Measurements from ENCODE around the gene RSPH6A. TPM values are rescaled to one million over a fixed set of nuclear protein-coding genes. Genes with fewer than 3 reads are reported as not detected.

RSPH6A gene
- total RNA-seq, 2 experiments from 2014 or later, result 0.17 to 0.25 TPM

GRCh38 chr19:45767410-45767880, 47.7 kb downstream of the RSPH6A start:
- H3K4me1 Mint-ChIP-seq (ENCODE audit: low read depth), result peaks cover 24% of the 10 kb centered on the region
- Histone ChIP-seq H3K36me3 (ENCODE audit: insufficient read depth, low read length) (no peaks in the 10 kb centered on the region), H3K4me1 (ENCODE audit: insufficient read depth, low read length) (peaks cover 35% of the 10 kb centered on the region), H3K27me3 (ENCODE audit: control insufficient read depth in 1 of 2, insufficient read depth in 2 of 2, low read length in 2 of 2) (peaks cover 17 to 28% of the 10 kb centered on the region in 2 experiments), H3K27ac (ENCODE audit: low read depth in 1 of 2, low read length in 2 of 2) (no peak overlapping the region), H3K9me3 (ENCODE audit: control insufficient read depth in 1 of 2, insufficient read depth in 1 of 2, low read length in 2 of 2) (peaks cover 0 to 15% of the 10 kb centered on the region in 2 experiments), H3K4me3 (ENCODE audit: low read length) (no peak overlapping the region)
- no peaks in the 10 kb centered on the region for H3K9me3 Mint-ChIP-seq
- DNase-seq (peak in 1 of 14 experiments; percentile 34), ATAC-seq (ENCODE audit: poor library complexity) (no peak)
- H3K36me3 Mint-ChIP-seq (ENCODE audit: low read depth), result peaks cover 3% of the 10 kb centered on the region
- CTCF ChIA-PET, result interaction anchor here (0.8 to 3.6 kb wide), 2 partner anchors 13 to 49 kb away, joined by 3 to 59 read pairs; no protein-coding TSS in a partner anchor
- peak overlapping the region; percentile 51 for H3K4me3 Mint-ChIP-seq
- H3K27me3 Mint-ChIP-seq, result peaks cover 14% of the 10 kb centered on the region
- POLR2A ChIA-PET, result interaction anchor here (1.0 to 3.3 kb wide), 2 partner anchors 13 to 50 kb away, joined by 3 to 18 read pairs; no protein-coding TSS in a partner anchor
- intact Hi-C loops (cut with DNase I, micrococcal nuclease), result no loop called here
- no peak for TF ChIP-seq CTCF (IDR thresholded peaks at IDR 0.05)
- no peak overlapping the region for H3K27ac Mint-ChIP-seq

GRCh38 chr19:45766869-45767346, 48.2 kb downstream of the RSPH6A start:
- POLR2A ChIA-PET, result no interaction called here
- peaks cover 17 to 28% of the 10 kb centered on the region in 2 experiments for H3K27me3 ChIP-seq (ENCODE audit: control insufficient read depth in 1 of 2, insufficient read depth in 2 of 2, low read length in 2 of 2)

GRCh38 chr19:45766296-45766868, 48.7 kb downstream of the RSPH6A start:
- DNase-seq (no peak), ATAC-seq (ENCODE audit: poor library complexity) (no peak)
- H3K36me3 Mint-ChIP-seq (ENCODE audit: low read depth), result peaks cover 3% of the 10 kb centered on the region
- intact Hi-C loops (cut with DNase I, micrococcal nuclease), result no loop called here
- TF ChIP-seq CTCF (IDR thresholded peaks at IDR 0.05), result no peak
- no peak overlapping the region for H3K27ac Mint-ChIP-seq
- H3K4me3 Mint-ChIP-seq, result no peak overlapping the region
- Histone ChIP-seq H3K9me3 (ENCODE audit: control insufficient read depth in 1 of 2, insufficient read depth in 1 of 2, low read length in 2 of 2) (peaks cover 0 to 15% of the 10 kb centered on the region in 2 experiments), H3K4me3 (ENCODE audit: low read length) (no peak overlapping the region), H3K27me3 (ENCODE audit: control insufficient read depth in 1 of 2, insufficient read depth in 2 of 2, low read length in 2 of 2) (peaks cover 17 to 28% of the 10 kb centered on the region in 2 experiments), H3K4me1 (ENCODE audit: insufficient read depth, low read length) (peaks cover 35% of the 10 kb centered on the region), H3K36me3 (ENCODE audit: insufficient read depth, low read length) (no peaks in the 10 kb centered on the region), H3K27ac (ENCODE audit: low read depth in 1 of 2, low read length in 2 of 2) (no peak overlapping the region)
- peaks cover 20% of the 10 kb centered on the region for H3K4me1 Mint-ChIP-seq (ENCODE audit: low read depth)
- CTCF ChIA-PET, result no interaction called here
- POLR2A ChIA-PET, result no interaction called here
- peaks cover 14% of the 10 kb centered on the region for H3K27me3 Mint-ChIP-seq
- no peaks in the 10 kb centered on the region for H3K9me3 Mint-ChIP-seq

More at GRCh38 chr19:45766869-45767346, 48.2 kb downstream of the RSPH6A start:
- DNase-seq (peak in 1 of 14 experiments; percentile 40), ATAC-seq (ENCODE audit: poor library complexity) (no peak)
- no peak for TF ChIP-seq CTCF (IDR thresholded peaks at IDR 0.05)
- no peak overlapping the region for H3K27ac ChIP-seq (ENCODE audit: low read depth in 1 of 2, low read length in 2 of 2)
- Mint-ChIP-seq H3K27me3 (peaks cover 14% of the 10 kb centered on the region), H3K9me3 (no peaks in the 10 kb centered on the region), H3K4me1 (ENCODE audit: low read depth) (peaks cover 20% of the 10 kb centered on the region), H3K4me3 (no peak overlapping the region), H3K27ac (no peak overlapping the region), H3K36me3 (ENCODE audit: low read depth) (peaks cover 3% of the 10 kb centered on the region)
- CTCF ChIA-PET, result no interaction called here
- intact Hi-C loops (cut with DNase I, micrococcal nuclease), result no loop called here
- H3K9me3 ChIP-seq (ENCODE audit: control insufficient read depth in 1 of 2, insufficient read depth in 1 of 2, low read length in 2 of 2), result peaks cover 0 to 15% of the 10 kb centered on the region in 2 experiments
- no peaks in the 10 kb centered on the region for H3K36me3 ChIP-seq (ENCODE audit: insufficient read depth, low read length)
- peaks cover 35% of the 10 kb centered on the region for H3K4me1 ChIP-seq (ENCODE audit: insufficient read depth, low read length)
- no peak overlapping the region for H3K4me3 ChIP-seq (ENCODE audit: low read length)

Data from CD4-positive, alpha-beta T cell (primary cell).